Measurements from ENCODE around the gene STX18.

Gene STX18

DNA sequence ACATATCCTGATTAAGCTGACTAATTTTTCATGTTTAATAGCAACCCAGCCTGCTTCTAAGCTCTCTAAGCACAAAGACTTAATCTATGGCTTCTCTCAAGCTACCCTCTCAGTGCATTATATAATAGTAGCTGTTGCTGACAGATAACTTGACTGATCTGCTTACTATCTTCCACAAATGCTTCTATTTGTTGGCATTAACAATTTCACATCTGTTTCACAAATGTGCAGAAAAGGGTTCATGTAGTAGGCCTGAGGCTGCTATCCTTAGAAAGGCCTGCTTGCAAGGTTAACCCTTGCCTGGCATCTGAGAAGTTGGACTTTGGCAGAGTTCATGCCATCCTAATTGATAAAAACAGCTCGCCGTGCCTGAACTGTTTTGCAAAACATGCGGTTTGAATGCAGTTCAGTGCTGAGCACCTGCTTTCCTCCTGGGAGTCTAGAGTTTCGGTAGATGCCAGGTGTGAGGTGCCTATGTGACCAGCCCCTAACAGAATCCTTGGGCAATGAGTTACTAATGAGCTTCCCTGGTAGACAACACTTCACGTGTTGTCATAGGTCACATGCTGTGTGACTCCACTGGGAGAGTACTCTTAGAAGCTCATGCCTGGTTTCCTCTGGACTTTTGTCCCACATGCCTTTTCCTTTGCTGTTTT is 86.5 kb downstream of the STX18 start:
- no peak overlapping the region for H3K4me3 ChIP-seq (ENCODE audit: low read depth, low read length)
- H3K27ac ChIP-seq: no peak overlapping the region
- no peak for DNase-seq
- no peaks in the 10 kb centered on the region for H3K27me3 ChIP-seq (replicated peaks)
- TF ChIP-seq, protein P1, sequence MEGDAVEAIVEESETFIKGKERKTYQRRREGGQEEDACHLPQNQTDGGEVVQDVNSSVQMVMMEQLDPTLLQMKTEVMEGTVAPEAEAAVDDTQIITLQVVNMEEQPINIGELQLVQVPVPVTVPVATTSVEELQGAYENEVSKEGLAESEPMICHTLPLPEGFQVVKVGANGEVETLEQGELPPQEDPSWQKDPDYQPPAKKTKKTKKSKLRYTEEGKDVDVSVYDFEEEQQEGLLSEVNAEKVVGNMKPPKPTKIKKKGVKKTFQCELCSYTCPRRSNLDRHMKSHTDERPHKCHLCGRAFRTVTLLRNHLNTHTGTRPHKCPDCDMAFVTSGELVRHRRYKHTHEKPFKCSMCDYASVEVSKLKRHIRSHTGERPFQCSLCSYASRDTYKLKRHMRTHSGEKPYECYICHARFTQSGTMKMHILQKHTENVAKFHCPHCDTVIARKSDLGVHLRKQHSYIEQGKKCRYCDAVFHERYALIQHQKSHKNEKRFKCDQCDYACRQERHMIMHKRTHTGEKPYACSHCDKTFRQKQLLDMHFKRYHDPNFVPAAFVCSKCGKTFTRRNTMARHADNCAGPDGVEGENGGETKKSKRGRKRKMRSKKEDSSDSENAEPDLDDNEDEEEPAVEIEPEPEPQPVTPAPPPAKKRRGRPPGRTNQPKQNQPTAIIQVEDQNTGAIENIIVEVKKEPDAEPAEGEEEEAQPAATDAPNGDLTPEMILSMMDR (IDR thresholded peaks at IDR 0.05; ENCODE audit: low read depth, low read length, missing control alignments): no peak
- in situ Hi-C loops (cut with HindIII; ENCODE audit: low pct_ligation_motif_present, low sequenced_read_pairs): no loop called here
- H3K36me3 ChIP-seq (replicated peaks): peaks cover 12% of the 10 kb centered on the region

DNA sequence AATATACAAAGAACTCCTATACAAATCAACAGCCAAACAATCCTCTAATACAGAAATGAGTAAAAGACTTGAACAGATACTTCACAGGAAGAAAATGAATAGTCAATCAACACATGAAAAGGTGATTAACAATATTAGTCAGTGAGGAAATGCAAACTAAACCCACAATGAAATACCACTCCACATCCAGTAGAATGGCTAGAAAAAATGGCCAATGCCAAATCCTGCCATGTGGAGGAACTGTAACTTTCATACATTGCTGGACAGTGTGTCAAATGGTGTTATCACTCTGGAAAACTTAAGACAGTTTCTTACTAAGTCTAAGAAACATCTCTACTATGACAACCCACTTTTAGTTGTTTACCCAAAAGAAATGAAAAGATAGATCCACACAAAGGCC is 95.4 kb downstream of the STX18 start:
- in situ Hi-C loops (cut with HindIII; ENCODE audit: low pct_ligation_motif_present, low sequenced_read_pairs): no loop called here
- H3K27ac ChIP-seq: peak overlapping the region; percentile 46
- TF ChIP-seq, protein P1 (IDR thresholded peaks at IDR 0.05; ENCODE audit: low read depth, low read length, missing control alignments): no peak
- no peaks in the 10 kb centered on the region for H3K36me3 ChIP-seq (replicated peaks)
- no peaks in the 10 kb centered on the region for H3K27me3 ChIP-seq (replicated peaks)
- peak; percentile 52 for DNase-seq
- no peak overlapping the region for H3K4me3 ChIP-seq (ENCODE audit: low read depth, low read length)

DNA sequence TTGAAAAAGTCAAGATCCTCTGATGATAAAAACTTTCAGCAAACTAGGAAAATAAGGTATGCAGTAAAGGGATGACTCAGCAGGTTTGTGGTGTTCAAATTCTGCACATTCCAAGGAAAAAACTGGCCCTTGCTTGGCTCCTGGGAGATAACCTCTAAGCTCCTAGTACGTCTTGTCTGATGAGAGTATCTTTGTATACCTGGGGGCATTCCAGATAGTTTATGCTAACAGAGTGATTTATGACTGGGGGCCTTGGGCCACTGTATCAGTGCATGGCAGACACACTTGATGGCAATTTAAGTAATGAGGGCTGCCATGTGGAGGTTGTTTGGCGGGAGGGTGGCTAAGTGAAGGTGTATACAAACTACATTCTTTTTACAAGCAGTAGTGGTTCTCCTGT is 98.0 kb downstream of the STX18 start:
- H3K27me3 ChIP-seq (replicated peaks): no peaks in the 10 kb centered on the region
- TF ChIP-seq, protein P1 (IDR thresholded peaks at IDR 0.05; ENCODE audit: low read depth, low read length, missing control alignments): no peak
- H3K36me3 ChIP-seq (replicated peaks): no peaks in the 10 kb centered on the region
- H3K4me3 ChIP-seq (ENCODE audit: low read depth, low read length): no peak overlapping the region
- in situ Hi-C loops (cut with HindIII; ENCODE audit: low pct_ligation_motif_present, low sequenced_read_pairs): no loop called here
- DNase-seq: peak; percentile 61
- H3K27ac ChIP-seq: no peak overlapping the region

DNA sequence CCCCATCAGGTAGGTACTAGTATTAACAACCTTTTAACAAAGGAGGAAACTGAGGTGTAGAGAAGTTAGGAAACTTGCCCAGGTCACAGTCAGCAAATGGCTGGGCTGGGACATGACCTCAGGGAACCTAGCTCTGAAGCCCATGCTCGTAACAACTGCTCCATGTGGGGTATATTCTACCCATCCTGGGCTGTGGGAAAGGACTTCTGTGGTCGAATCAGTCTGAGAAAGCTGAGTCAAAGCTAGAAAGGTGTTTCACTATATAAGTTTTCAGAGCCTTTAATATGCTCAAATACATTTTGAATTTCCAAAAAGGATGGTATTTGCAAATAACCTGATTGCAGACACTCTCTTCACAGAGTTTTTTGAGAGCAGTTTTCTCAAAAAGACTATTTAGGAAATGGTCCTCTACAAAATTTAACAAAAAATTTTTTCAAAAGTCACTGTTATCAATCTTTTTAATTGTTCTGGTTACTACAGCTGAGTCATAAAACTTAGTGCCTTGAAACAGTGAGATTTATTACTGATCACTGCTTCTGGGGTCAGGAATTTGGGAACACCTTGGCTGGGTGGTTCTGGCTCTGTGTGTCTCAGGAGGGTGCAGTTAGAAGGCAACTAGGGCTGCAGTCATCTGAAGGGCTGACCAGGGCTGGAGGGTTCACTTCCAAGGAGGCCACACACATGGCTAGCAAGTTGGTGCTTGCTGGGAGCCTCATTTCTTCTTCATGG is 101.4 kb downstream of the STX18 start:
- TF ChIP-seq, protein P1 (IDR thresholded peaks at IDR 0.05; ENCODE audit: low read depth, low read length, missing control alignments): no peak
- in situ Hi-C loops (cut with HindIII; ENCODE audit: low pct_ligation_motif_present, low sequenced_read_pairs): no loop called here
- no peak overlapping the region for H3K4me3 ChIP-seq (ENCODE audit: low read depth, low read length)
- no peaks in the 10 kb centered on the region for H3K27me3 ChIP-seq (replicated peaks)
- DNase-seq: no peak
- no peak overlapping the region for H3K27ac ChIP-seq
- H3K36me3 ChIP-seq (replicated peaks): peaks cover 6% of the 10 kb centered on the region

DNA sequence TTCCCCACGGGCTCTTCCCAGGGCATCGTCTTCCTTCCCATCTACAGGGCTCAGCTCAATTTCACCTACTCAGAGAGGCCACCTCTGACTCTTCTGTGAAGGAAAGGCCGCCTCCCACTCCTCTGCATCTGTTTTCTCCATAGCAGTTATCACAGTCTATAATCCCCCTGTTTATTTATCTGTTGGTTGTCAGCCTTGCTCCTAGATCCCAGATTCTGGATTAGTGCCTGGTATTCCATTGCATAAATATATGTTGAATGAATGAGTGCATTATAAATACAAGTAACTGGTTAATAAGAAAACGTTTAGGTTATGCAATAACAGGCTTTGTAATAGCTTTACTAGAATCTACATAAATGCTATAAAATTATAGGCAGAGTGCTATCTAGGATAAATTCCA is 102.1 kb downstream of the STX18 start:
- TF ChIP-seq, protein P1 (IDR thresholded peaks at IDR 0.05; ENCODE audit: low read depth, low read length, missing control alignments): no peak
- Histone ChIP-seq H3K36me3 (replicated peaks) (peaks cover 9% of the 10 kb centered on the region), H3K27me3 (replicated peaks) (no peaks in the 10 kb centered on the region), H3K27ac (no peak overlapping the region), H3K4me3 (ENCODE audit: low read depth, low read length) (no peak overlapping the region)
- DNase-seq: no peak
- in situ Hi-C loops (cut with HindIII; ENCODE audit: low pct_ligation_motif_present, low sequenced_read_pairs): no loop called here

Data from brain microvascular endothelial cell (primary cell).